HL-60/S4 treated with phorbol 12-myristate 13-acetate at 8.2 ng/mL for 4 days and 3 days (cell line): ENCODE data around the gene EXOC6B.

Experiments
- in situ Hi-C: fragments of 300-500 bp; cut with MboI; formaldehyde crosslinking; loops from 2 replicates; pipeline ENCODE4 v1.15.0; 2022; ENCODE audit warnings: low sequenced_read_pairs

Gene EXOC6B

GRCh38 chr2:72237549-72237948 lies 588.3 kb downstream of the EXOC6B start:
- in situ Hi-C loops: no loop called here

DNA sequence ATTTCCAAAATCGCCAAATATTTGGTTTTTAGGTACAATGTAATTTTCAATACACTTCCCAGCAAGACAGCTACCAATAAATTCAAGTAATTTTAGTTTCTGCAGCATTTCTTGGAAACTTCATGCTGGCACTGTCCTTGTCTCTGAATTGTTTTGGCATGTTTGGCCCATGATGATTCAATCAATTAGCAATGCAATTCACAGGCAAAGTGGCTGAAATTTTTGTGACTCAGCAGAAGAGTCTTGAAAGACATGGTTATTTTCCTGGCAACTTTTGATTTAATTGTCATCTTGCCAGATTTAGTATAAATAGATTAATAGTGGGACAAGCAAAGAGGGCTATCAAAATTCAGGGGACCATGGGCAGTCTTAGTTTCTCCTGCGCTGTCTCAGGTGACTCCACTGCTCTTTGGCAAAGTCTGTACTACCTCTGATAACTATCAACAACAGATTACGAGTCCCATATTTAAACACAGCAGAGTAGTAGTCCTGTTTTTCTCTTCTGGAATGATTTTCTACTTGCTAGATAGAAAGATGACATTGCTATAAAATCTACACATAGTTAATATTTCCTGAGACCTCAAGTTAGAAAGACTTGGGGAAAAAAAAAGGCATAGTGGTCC lies 589.3 kb downstream of the EXOC6B start:
- in situ Hi-C loops: no loop called here

DNA sequence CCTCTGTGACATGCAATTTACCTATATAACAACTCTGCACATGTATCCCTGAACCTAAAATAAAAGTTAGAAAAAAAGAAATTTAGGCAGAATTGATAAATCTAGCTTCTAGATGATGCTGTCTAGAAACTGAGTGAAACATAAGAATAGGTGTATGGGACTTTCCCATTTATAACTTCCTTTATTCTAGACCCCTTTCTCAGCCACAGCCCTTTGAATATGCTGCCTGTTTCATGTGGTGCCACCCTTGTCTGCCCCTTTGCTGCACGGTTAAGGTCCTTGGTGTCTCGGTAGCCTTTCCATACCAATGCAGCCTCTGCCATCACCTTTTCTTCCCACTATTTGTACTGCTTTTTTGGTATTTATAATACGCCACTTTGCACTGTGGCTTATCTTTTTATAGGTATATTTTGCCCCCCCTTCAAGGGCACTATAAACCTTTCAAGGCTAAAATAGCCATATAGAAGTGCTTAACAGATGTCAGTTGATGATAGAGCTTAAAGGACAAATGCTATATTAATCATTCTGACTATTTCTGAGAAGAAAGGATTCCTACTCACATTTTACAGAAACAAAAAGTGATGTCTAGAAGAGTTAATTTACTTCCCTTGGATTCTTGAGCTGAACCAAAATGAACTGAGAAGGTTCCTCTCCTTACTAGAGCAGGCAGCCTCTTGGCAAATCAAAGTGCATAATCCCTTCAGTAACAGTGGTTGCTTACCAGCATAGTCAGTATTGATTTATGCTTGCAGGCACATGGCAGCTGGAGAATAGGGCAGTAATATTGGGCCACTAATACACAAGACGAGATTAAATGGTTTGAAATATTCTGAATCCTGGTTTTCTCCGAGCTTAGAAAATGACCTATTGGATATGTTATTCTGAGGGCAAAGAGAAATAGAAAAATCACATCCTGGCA lies 590.1 kb downstream of the EXOC6B start:
- in situ Hi-C loops: no loop called here

GRCh38 chr2:72233211-72233610 lies 592.6 kb downstream of the EXOC6B start:
- in situ Hi-C loops: no loop called here

DNA sequence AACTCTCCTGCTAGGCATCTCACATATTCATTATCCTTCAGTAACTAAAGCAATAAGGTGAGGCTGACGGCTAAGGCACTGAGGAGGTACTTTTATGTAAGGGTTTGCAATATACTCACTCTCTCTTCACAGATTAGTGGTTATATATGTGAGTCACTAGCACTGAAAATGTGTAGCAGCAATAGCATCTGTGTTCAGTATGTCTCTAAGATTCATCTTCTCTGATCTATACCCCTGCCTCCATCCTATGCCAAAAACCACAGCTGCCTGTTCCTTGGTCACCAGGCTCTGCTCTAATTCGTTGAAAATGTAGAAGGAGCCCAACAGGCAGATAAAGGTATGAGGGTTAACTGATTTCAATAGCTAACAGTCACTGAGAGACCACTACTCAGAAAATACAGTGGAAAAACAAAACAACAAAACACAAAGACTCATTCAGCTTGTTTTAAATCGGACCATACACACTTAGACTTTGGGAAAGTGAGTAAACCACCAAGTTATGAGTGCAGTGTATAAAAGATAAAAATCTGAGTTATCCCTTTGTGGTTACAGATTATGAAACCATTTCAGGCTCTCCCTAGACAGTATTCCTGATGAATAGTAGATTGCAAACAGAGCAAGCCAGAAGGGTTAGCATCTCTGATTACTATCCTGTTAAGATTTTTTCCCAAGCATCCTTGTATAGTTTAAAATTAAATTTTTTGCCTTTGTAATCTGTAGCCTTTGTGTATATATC lies 602.8 kb downstream of the EXOC6B start:
- in situ Hi-C loops: no loop called here

DNA sequence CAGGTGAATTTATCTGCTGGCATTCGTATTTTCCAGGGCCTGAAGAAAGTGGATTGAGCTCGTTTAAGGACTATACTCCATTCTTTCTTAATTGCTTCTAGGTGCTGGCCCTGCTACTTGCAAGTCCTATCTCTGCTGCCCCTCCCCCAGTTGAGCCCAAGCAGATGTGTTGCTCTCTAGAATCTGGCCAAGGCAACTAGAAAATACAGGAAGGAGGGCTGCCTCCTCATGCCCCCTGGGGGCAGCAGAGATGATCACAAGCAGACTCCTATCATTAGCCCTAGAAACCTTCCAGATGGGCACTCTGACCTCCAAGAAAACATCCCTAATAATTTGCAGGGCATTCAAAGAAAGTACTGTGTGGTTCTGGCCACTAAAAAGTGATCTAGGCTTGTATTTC lies 605.7 kb downstream of the EXOC6B start:
- in situ Hi-C loops: no loop called here

DNA sequence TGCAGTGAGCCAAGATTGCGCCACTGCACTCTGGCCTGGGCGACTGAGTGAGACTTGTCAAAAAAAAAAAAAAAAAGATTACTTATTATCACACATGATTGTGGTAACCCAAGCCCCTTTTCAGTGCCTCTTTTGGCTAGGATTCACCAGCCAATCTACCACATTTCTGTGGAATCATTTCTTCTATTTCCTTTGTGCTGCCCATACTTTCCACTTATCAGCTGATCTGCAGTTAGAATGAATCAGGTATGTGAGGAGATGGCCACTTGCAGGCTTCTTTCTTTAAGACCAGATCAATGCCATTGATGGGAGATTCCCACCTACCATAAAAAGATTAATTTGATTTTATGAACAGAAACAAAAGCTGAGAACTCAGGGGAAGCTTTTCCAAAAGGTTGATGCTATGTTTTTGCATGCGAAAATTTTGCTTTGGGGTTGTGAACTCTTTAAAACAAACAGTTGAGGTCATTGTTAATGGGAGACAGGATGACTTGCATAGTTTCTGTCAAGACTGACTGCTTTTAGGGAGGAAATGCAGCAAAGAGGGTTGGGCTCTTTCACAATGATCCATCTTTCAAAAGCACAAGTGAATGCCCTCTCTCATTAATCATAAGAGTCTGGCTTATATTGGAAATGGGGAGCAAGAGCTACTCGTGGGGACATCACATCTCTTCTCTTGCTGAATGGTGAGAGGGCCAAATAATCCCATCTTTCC lies 611.2 kb downstream of the EXOC6B start:
- in situ Hi-C loops: no loop called here

DNA sequence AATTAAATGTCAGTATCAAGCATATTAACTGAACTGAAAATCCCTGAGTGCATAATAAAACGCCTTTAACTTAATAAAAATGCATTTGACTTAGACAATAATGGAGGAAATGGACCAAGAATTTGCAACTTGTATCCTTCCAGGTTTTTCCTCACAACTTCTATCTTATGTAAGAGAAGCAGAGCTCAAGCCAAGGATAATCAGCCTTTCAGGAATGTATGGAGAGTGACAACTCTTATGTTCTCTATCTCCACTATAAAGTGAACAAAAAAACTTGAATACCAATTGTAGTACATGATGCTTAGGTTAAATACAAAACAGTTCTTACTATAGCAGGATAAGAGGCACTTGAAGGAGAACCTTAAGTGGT lies 613.4 kb downstream of the EXOC6B start:
- in situ Hi-C loops: no loop called here

- in situ Hi-C loops: no loop called here
These were observed 613.9 kb downstream of the EXOC6B start for GRCh38 chr2:72211777-72212485.

- in situ Hi-C loops: no loop called here
These were observed 614.5 kb downstream of the EXOC6B start for GRCh38 chr2:72211350-72211749.

DNA sequence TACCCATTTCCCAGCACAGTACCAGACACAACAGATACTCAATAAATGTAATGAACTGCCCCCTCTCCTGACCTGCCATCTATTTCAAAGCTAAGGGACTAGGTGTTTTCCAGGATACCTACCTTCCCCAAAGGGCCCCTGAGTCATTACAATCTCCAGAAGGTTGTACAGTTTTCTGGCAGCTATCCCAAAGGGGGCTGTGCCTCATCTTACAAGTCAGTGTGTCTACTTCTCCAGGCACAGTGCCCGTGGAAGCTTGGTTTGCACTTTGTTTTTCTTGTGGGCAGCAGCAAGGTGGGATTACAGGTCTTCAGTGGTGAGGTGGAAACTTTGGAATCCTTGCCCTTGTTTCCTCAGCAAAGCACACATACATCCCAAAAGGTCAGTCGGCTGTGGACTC lies 615.4 kb downstream of the EXOC6B start:
- in situ Hi-C loops: no loop called here

- in situ Hi-C loops: no loop called here
These were observed 617.6 kb downstream of the EXOC6B start for GRCh38 chr2:72208225-72208624.

DNA sequence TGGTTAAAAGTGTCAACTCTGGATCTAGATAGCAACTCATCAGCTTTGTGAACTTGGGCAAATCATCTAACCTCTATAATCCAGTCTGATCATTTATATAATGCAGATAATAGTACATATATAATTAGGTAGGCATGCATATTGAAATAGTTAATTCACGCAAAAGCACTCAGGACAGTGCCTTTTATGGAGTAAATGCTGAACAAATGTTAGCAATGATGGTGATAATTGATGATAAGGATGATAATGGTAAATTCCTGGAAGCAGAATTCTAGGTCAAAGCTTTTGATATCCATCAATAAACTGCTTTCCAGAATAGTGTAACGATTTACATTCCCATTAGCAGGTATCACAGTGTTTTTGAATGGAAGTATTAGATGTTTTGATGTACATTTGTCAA lies 618.5 kb downstream of the EXOC6B start:
- in situ Hi-C loops: no loop called here

DNA sequence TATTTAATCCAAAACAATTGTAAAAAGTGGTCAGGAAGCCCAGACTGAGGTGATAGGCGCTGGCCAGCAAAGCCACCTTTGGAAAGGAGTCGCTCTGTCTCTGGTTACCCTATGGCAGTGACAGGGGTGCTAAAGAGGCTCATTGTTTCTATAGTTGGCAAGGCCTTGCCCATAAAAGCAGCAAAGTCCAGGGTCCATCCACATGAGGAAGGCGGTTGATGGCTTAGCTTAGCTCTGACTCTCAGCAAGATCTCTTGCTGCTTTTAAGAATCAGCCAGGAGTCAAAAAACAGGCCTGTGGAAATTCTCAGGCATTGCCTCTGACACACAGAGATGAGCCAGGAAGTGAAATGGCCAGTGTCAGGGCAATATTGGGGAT lies 620.3 kb downstream of the EXOC6B start:
- in situ Hi-C loops: no loop called here

DNA sequence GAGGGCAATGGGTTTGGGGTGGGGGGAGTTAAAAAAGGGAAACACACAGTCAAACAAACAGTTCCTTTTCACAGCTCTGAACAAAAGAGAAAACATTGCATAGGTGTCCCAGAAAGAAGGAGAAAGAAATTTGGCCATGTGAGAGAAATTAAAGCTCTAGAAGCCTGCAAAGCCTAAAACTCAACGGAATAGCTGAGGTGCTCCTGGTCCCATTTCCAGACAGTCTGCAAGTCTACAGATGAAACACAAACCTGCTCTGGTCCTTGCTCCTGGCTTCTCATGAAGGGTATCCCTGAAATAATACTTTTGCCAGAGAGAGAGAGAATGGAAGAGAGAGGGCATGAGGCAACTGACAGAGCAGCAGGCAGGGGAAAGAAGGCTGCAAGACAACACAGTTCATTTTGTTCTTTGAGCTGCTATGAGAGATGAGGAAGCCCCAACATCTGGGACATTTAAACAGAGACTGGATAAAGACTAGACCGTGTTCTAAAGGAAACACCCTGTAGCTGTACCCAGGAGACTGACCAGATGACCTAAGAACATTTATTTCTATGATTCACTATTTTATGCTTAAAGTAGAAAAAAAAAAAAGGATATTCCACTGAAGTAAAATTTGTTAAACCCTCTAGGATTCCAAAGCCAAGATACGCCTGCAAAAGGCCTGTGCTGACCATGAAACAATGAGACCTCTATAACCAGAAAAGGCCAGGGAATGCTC lies 620.9 kb downstream of the EXOC6B start:
- in situ Hi-C loops: no loop called here

DNA sequence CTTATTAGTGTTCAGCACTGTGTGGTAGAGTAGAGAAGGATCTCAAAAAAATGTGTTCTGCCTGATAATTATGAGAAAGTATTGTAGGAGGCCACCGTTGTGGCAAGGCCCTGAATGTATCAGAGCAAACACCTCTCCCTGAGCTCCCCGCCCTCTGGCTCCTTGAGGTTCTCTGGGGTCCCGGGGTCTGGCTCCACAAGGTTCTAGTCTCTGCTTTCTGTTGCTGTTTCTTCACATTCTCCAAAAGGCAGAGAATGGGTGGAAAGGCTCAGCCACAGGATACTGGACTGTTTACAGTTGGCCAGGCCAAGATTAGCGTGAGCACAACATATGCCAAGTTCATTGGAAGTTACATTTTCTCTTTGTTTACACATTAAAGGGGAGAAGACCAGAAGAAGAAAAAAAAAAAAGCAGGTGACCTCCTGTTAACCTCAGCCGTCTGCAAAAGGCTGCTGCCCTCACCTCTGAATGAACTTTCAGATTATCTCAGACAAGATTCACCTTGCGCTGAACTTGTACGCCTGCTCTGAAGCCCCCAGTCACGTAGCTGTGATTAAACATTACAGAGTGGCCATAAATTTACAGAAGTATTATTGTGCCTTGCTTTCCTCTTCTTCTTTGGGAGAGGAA lies 621.6 kb downstream of the EXOC6B start:
- in situ Hi-C loops: no loop called here

DNA sequence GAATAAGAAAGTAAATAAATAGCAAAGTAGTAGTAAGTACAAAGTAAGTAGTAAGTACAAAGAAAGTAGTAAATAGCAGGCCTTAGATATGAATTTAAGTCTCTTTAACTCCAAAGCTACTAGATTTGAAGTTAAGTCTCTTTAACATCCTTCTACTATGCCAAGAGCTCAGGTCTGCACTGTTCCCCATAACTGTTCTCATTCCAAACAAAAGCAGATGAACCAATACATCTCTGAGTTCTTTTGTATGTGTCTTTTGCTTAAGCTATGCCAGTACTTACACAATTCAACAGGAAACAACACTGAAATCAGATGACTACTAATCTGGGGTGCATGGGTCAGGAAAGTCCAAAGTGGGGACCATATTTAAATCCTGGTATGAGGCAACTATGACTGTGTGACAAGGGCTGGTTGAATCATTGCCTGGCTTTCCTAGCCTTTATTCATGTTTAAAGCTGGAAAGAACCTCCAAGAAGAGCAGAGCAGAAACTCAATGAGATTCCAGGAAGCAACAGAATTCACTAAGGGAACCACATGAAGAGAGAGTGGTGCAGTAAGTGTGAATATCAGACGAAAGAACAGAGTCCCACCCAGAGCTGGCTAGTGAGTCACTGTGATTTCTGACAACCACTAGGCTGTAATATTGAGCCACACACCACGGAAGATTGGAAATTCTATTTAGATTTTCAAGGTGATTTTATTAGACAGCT lies 627.1 kb downstream of the EXOC6B start:
- in situ Hi-C loops: no loop called here

GRCh38 chr2:72193723-72194122 lies 632.1 kb downstream of the EXOC6B start:
- in situ Hi-C loops: no loop called here

DNA sequence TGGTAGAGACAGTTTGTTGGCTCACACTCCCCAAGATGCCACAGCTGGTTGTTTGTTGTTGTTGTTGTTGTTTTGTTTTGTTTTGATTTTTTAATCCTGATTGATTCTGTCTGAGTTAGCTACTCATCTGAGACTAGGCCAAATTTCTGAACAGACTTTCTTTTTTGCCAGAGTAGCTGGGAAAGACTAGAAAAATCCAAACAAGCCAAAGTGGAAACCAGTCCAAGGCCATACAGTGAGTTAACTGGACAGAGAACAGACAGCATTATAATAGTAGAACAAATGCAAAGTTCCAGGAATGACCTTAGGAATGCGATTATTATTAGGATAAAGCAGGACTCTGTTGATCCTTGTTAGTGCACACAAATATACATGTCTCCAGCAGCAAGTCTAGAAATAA lies 634.4 kb downstream of the EXOC6B start:
- in situ Hi-C loops: no loop called here
